HUDEP-2 (cell line): Measurements from ENCODE around the gene SMCO2.

ENCODE experiments used
- DNase-seq, 76 experiments: peaks; one replicate each; lab custom pipeline; 2025; ENCODE audit not compliant: unreplicated experiment in 76 of 76; lab: John Stamatoyannopoulos, UW

The SMCO2 gene

DNA sequence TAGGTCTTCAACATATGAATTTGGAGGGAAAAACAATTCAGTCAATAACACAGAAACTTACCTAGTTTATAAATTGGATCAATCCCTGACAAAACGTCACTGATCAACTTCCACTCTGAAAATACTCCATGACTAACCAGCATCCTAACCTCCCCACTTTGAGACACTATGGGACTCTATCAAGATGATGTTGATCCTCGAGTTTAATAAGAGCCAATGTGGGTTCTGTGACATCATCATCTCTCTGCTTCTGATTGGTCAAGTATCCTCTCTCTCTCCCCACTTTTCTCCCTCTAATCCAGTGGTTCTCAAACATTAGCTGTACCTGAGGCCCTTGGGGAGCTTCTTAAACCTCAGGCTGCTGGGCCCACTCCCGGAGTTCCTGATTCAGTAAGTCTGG, at the start of gene SMCO2:
TSS of gene SMCO2 (plus strand) at position 301 of the 400 bp plus-strand sequence. CDS start 23,896 bp downstream, outside the sequence.
- no peak for DNase-seq

- no peak for DNase-seq
Measured at GRCh38 chr12:27398466-27398865, 48.1 kb upstream of the SMCO2 start.

DNA sequence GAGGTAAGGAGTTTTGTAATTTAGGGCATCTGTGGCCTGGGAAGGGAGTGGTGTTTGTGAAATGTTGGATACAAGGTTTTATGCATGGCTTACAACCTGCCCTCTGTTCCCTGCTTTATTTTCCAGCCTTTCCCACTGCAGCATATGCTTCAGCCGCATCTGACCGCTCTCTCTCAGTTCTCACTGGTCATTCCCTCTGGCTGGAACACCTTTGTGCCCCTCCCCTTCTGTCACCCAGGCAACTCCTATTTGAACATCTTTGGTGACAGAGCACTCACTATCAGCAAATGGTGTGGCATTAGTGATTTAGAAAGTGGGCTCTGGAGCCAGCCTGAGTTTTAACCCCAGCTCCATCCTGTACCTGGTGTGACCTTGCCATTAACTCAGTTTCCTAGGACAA, 47.5 kb upstream of the SMCO2 start:
- no peak for DNase-seq

GRCh38 chr12:27400856-27401354, 45.6 kb upstream of the SMCO2 start:
- DNase-seq = no peak

DNA sequence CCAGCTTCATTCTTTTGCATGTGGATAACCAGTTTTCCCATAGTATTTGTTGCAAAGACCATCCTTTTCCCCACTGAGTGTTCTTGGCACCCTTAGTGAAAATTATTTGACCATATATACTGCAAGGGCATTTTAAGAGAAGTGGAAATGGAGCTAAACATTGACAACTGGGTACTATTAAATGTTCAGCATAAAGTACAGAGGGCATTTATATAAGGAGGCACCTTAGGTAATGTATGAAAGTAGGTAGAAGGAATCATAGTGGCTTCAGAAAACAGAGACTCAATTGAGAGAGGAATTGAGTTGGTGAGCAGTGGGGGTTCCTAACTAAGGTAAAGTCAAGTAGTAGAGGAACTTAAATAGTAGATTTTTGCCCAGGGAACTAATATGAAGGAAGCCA, 34.5 kb upstream of the SMCO2 start:
- DNase-seq = no peak

GRCh38 chr12:27422697-27423096, 23.8 kb upstream of the SMCO2 start:
- DNase-seq = no peak

GRCh38 chr12:27424631-27425230, 21.8 kb upstream of the SMCO2 start:
- peak in 1 of 76 experiments; percentile 5 for DNase-seq

- no peak for DNase-seq
Measured at GRCh38 chr12:27425306-27425705, 21.2 kb upstream of the SMCO2 start.

DNA sequence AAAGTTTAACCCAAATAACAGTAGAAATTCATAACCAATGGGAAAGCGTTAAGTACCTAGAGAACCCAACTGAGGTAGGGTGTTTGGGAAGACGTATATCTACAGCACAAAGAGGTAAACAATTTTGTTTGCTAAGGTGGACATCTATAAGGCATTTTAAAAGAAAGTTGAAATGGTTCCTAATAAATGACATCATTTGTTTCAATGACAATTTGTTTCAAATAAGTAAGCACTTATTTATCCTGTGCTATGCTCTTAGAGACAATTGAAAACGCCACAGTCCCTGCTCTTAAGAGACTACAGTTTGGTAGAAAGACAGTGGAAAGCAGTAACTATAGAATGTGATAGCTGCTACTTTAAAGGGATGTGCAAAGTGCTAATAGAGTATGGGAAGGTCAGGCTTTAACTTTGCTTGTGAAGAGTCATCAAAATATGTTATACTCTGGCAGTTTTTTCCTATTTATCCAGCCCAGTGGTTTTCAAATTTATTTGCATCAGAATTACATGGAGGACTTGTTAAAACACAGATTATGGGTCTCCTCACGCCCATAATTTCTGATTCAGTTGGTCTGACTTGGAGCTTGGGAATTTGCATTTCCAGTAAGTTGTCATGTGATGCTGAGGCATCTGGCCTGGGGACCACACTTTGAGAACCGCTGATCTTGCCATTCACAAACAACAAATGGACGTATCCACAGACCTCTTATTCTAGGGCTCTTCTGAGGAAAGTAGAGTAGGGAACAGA, 19.6 kb upstream of the SMCO2 start:
- no peak for DNase-seq

DNA sequence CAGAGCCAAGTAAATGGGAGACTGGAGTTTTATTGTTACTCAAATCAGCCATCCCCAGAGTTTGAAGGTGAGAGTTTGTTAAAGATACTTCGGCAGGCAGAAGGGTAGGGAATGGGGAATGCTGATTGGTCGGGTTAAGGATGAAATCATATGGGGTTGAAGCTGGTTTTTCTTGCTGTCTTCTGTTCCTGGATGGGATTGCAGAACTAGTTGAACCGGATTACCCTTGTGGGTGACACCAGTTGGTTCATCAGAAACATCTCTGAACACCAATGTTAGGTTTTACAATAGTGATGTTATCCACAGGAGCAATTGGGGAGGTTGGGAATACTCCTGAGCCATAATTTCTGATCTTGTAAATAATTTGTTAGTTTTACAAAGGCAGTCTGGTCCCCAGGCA, 18.7 kb upstream of the SMCO2 start:
- no peak for DNase-seq

- DNase-seq = no peak
Measured at GRCh38 chr12:27428466-27428865, 18.1 kb upstream of the SMCO2 start.

- DNase-seq = no peak
Measured at GRCh38 chr12:27429606-27430005, 16.9 kb upstream of the SMCO2 start.

GRCh38 chr12:27431185-27431584, 15.4 kb upstream of the SMCO2 start:
- DNase-seq = no peak

DNA sequence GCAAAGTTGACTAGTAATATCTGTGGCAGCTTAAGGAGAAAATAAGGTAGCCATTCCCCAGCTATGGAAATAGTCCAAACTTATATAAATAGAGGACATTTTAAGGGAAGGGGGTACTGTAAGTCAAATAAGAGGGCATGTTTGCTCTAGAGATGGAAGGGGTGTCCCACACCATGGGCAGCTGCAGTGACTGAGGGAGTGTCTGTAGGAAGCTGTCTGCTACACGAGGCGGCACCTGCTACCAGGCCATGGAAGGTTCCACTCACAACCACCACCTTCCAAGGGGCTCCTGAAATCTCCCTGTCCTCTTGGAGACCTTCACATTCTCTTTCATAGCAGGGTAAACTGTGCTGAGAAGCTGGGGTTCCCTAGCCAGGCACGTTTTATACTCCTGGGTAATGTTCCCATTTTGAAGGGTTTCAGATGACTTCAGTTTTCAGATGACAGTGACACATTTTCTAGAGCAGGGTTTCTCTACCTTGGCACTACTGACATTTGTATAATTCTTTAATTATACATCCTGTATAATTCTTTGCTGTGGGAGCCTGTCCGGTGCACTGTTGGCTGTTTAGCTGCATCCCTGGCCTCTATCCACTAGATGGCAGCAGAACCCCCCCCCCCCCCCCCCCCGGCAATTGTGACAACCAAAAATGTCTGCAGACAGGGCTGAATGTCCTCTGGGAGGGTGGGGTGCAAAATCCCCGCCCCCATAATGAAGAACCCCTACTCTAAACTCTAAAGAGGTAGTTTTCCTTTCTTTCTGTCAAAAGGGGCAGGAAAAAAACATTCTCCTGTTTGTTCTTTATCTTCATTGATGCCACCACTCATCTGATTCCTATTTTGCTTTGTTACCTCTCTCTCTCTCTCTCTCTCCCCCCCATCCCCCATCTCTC, 11.6 kb upstream of the SMCO2 start:
- peak in 12 of 76 experiments; percentile 0 to 22 (median 6) for DNase-seq

- no peak for DNase-seq
Measured at GRCh38 chr12:27436029-27436428, 10.5 kb upstream of the SMCO2 start.

DNA sequence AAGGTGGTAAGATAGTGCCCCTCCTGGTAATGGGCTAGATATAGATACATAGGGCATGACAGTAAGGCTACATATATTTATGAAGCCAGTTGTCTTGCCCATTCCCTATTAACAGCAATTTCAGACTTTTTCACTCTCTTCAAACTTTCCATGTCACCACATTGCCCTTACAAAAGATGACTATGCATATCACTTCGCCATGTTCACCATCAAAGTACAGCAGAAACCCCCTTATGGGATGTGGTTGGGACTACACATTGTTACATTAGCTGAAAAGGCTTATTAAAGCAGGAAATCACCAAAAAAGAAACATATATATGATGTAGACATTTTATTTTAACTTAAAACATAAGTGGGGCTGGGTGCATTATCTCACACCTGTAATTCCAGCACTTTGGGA, 9.8 kb upstream of the SMCO2 start:
- no peak for DNase-seq

GRCh38 chr12:27437839-27438238, 8.7 kb upstream of the SMCO2 start:
- no peak for DNase-seq

- DNase-seq = no peak
Measured at GRCh38 chr12:27447761-27448160, 1.2 kb downstream of the SMCO2 start.

- no peak for DNase-seq
Measured at GRCh38 chr12:27449026-27449425, 2.5 kb downstream of the SMCO2 start.

- DNase-seq = no peak
Measured at GRCh38 chr12:27449893-27450534, 3.5 kb downstream of the SMCO2 start.
